ENCODE data around the gene TNS3.
"Not testable (repeated sequence)": the region's sequence is repeated elsewhere in the genome, so short reads cannot be mapped to it uniquely, and the experiment has no call there.

TNS3 gene

DNA sequence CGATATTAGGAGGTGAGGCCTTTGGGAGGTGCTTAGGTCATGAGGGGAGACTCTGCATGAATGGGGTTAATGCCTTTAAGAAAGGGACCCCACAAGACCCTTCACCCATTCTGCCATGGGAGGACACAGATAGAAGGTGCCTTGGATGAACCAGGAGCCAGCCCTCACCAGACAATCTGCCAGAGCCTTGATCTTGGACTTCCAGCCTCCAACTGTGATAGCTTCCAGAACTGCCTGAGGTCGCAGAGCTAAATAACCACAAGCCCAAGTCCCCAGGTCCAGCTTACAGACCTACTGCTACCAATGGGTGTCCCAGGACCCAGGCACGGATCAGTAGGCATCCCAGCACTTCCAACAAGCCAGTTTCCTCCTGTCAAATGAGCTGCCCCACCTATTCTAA lies 37.5 kb downstream of the TNS3 start:
- no peaks in the 10 kb centered on the region for H3K36me3 ChIP-seq (ENCODE audit: insufficient read depth, low read length)
- H3K27me3 ChIP-seq (ENCODE audit: insufficient read depth, low read length): no peaks in the 10 kb centered on the region
- H3K4me3 ChIP-seq (ENCODE audit: low read length): no peak overlapping the region
- H2AFZ ChIP-seq (ENCODE audit: low read depth, low read length): no peak overlapping the region
- H3K4me1 ChIP-seq (ENCODE audit: insufficient read depth, low read length): no peaks in the 10 kb centered on the region
- H3K9me3 ChIP-seq (ENCODE audit: low read length): peaks cover 3% of the 10 kb centered on the region

DNA sequence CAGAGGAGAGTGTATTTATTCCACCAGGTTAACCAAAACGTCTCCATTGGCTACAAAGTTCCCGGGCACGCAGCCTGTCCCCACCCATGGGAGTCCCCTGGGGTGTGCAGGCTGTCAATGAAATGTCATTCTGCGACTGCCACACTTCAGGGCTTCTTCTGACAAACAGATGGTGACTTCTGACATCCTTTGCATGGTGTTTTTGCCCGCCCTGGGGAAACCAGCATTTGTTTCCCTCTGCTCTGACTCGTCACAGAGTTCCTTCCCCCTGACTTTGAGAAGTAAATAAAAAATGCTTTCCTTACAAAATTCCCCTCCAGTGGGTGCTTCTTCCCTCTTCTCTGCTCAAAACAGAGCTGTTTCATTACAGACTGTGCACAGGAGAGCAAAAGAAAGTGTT lies 38.2 kb downstream of the TNS3 start:
- no peaks in the 10 kb centered on the region for H3K4me1 ChIP-seq (ENCODE audit: insufficient read depth, low read length)
- peaks cover 3% of the 10 kb centered on the region for H3K9me3 ChIP-seq (ENCODE audit: low read length)
- no peak overlapping the region for H3K4me3 ChIP-seq (ENCODE audit: low read length)
- H3K36me3 ChIP-seq (ENCODE audit: insufficient read depth, low read length): no peaks in the 10 kb centered on the region
- no peaks in the 10 kb centered on the region for H3K27me3 ChIP-seq (ENCODE audit: insufficient read depth, low read length)
- H2AFZ ChIP-seq (ENCODE audit: low read depth, low read length): no peak overlapping the region

DNA sequence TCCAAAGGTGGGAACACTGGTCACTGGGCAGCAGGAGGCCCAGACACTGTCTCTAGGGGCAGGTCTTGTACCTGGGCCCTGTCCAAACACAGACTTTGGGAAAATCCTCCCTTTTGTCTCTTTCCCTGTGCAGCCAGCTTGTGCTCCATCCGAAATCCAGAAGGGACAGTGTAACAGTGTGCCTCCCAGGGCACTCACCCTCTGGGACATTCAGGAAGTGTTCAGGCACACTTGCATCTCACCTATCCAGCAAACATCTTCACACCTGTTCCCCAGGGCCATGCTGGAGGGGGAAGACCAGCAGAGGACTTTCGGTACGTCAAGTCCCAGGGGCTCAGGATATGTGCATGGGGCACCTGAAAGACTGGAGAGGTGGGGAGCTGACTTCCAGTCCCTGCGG lies 38.9 kb downstream of the TNS3 start:
- no peaks in the 10 kb centered on the region for H3K4me1 ChIP-seq (ENCODE audit: insufficient read depth, low read length)
- peaks cover 3% of the 10 kb centered on the region for H3K9me3 ChIP-seq (ENCODE audit: low read length)
- no peak overlapping the region for H3K4me3 ChIP-seq (ENCODE audit: low read length)
- H3K36me3 ChIP-seq (ENCODE audit: insufficient read depth, low read length): no peaks in the 10 kb centered on the region
- no peaks in the 10 kb centered on the region for H3K27me3 ChIP-seq (ENCODE audit: insufficient read depth, low read length)
- H2AFZ ChIP-seq (ENCODE audit: low read depth, low read length): no peak overlapping the region

- H3K36me3 ChIP-seq (ENCODE audit: insufficient read depth, low read length): no peaks in the 10 kb centered on the region
- no peaks in the 10 kb centered on the region for H3K27me3 ChIP-seq (ENCODE audit: insufficient read depth, low read length)
- peaks cover 3% of the 10 kb centered on the region for H3K9me3 ChIP-seq (ENCODE audit: low read length)
- no peak overlapping the region for H2AFZ ChIP-seq (ENCODE audit: low read depth, low read length)
- H3K4me1 ChIP-seq (ENCODE audit: insufficient read depth, low read length): no peaks in the 10 kb centered on the region
- no peak overlapping the region for H3K4me3 ChIP-seq (ENCODE audit: low read length)
Measured at GRCh38 chr7:47542051-47542450, 39.9 kb downstream of the TNS3 start.

DNA sequence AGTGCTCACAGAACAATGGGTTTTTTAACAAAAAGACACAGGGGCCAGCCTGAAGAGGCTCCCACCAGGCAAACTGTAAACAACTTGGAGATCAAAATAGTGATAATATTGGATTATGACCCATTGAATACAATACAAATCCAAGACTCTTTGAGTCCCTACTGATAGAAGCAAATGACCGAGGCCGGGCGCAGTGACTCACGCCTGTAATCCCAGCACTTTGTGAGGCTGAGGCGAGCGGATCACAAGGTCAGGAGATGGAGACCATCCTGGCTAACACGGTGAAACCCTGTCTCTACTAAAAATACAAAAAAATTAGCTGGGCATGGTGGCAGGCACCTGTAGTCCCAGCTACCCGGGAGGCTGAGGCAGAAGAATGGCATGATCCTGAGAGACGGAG lies 40.4 kb downstream of the TNS3 start:
- not testable (repeated sequence) for H3K9me3 ChIP-seq (ENCODE audit: low read length); H3K4me3 ChIP-seq (ENCODE audit: low read length); H2AFZ ChIP-seq (ENCODE audit: low read depth, low read length); H3K4me1 ChIP-seq (ENCODE audit: insufficient read depth, low read length); H3K27me3 ChIP-seq (ENCODE audit: insufficient read depth, low read length); H3K36me3 ChIP-seq (ENCODE audit: insufficient read depth, low read length)

DNA sequence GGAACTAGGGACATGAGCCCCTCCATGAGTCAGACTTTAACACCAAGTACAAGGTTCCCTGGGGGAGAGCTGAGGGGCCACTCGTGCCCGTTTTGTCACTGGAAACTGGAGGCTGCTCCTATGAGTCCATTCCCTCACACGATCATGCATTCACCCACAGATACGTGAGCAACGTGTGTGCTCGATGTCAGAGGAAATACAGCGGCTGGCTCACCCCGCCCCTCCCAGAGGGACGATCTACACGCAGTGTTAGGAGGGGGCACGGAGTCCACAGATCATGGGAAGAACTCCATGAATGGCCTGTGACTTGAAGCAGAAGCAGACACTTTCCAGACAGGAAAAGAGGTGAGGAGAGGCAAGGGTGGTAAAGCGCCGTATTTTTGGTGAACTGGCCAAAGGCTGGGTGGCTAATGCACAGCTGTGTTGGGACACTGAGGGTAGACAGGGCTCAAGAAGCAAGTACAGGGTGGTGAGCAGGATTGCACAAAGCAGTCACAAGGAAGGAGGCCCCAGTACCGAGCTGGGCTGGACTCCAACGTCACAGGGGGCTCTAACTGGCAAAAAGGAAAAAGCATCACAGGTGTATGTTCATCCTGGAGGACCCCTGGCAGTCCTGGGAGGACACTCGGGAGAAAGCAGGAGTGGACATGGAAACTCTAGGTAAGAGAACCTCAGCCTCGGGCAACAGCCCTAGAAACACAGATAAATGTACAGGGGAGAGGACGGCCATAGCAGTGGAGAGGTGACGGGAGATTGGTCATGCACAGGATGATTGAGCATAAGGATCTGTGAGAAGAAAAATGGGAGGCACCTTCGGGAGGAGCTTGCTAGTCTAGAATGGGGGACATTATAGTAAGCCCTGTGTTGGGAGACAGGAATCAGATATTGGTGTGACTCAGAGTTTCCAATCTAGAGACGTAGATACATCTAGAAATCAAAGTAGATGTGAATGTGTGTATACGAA lies 41.2 kb downstream of the TNS3 start:
- Histone ChIP-seq H3K36me3 (ENCODE audit: insufficient read depth, low read length) (no peaks in the 10 kb centered on the region), H3K9me3 (ENCODE audit: low read length) (peaks cover 3% of the 10 kb centered on the region), H3K27me3 (ENCODE audit: insufficient read depth, low read length) (no peaks in the 10 kb centered on the region), H2AFZ (ENCODE audit: low read depth, low read length) (no peak overlapping the region), H3K4me1 (ENCODE audit: insufficient read depth, low read length) (peaks cover 2% of the 10 kb centered on the region), H3K4me3 (ENCODE audit: low read length) (no peak overlapping the region)

- peaks cover 3% of the 10 kb centered on the region for H3K9me3 ChIP-seq (ENCODE audit: low read length)
- peaks cover 2% of the 10 kb centered on the region for H3K4me1 ChIP-seq (ENCODE audit: insufficient read depth, low read length)
- no peak overlapping the region for H2AFZ ChIP-seq (ENCODE audit: low read depth, low read length)
- no peaks in the 10 kb centered on the region for H3K27me3 ChIP-seq (ENCODE audit: insufficient read depth, low read length)
- H3K4me3 ChIP-seq (ENCODE audit: low read length): no peak overlapping the region
- no peaks in the 10 kb centered on the region for H3K36me3 ChIP-seq (ENCODE audit: insufficient read depth, low read length)
Measured at GRCh38 chr7:47540053-47540386, 41.9 kb downstream of the TNS3 start.

- Histone ChIP-seq H2AFZ (ENCODE audit: low read depth, low read length) (no peak overlapping the region), H3K4me1 (ENCODE audit: insufficient read depth, low read length) (peaks cover 2% of the 10 kb centered on the region), H3K4me3 (ENCODE audit: low read length) (no peak overlapping the region), H3K9me3 (ENCODE audit: low read length) (peaks cover 3% of the 10 kb centered on the region), H3K36me3 (ENCODE audit: insufficient read depth, low read length) (no peaks in the 10 kb centered on the region), H3K27me3 (ENCODE audit: insufficient read depth, low read length) (no peaks in the 10 kb centered on the region)
Measured at GRCh38 chr7:47539398-47540052, 42.4 kb downstream of the TNS3 start.

DNA sequence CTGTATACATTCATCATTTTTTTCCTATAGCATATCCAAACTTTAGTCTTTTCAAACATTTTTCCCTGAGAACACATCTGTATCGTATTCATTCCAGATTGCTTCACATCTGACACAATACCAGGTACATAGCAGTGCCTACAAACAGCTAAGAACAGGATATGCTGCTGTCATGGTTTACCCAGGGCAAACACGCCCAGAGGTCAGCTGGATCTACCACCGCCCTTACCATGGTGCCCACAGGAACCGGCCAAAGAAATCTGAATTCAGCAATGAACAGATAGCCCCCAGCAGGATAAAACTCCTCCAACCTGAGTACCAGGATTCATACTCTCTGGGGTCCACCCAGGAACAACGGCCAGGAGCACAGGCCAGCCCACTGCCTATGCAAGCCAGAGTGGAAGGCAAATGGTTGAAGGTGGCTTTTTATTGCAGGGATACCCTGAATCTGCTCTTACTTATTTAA lies 43.0 kb downstream of the TNS3 start:
- Histone ChIP-seq H3K27me3 (ENCODE audit: insufficient read depth, low read length) (no peaks in the 10 kb centered on the region), H3K4me3 (ENCODE audit: low read length) (no peak overlapping the region), H3K4me1 (ENCODE audit: insufficient read depth, low read length) (peaks cover 2% of the 10 kb centered on the region), H3K36me3 (ENCODE audit: insufficient read depth, low read length) (no peaks in the 10 kb centered on the region), H3K9me3 (ENCODE audit: low read length) (peaks cover 3% of the 10 kb centered on the region), H2AFZ (ENCODE audit: low read depth, low read length) (no peak overlapping the region)

DNA sequence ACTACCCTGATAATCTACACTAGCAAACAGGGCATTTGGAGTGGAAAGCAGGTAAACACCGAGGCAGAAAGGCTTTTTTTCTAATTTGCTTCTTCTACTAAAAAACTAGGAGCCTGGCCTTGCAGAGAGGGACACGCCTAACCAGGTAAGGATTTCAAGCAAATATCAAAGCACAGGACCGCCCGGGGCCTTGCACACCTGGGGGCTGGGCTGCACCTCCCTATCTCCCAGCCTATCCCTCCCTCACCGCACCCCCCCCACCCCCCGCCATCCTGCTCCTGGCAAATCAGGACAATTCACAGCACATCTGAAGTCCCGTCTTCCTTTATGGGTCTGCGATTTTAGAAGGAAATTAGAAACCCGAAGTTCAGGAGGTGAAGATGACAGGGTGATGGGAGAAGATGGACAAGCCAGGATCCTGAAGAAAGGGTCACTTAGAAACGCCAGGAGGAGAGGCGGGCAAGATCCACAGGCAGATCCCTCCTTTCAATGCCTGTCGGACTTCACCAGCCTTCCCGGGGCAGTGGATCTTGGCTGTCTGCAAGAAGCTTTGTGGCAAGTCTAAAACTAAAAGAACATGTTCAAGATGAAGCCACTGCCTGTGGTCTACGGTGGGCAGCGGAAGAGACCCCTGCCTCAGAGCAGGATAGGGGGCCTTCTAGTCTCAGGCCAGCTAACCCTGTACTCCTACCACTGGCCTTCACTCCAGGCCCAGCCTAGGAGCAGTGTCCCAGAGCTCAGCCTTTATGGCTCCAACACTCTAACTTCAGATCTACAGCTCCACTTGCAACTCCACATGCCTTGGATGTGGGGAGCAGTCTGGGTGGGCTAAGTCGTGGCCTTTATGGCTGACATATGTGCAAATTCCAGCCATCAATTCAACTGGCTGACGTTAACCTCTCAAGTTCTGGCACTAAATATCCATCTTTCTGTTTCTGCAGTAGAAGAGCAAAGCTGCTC lies 43.9 kb downstream of the TNS3 start:
- no peaks in the 10 kb centered on the region for H3K27me3 ChIP-seq (ENCODE audit: insufficient read depth, low read length)
- peaks cover 2% of the 10 kb centered on the region for H3K4me1 ChIP-seq (ENCODE audit: insufficient read depth, low read length)
- H3K9me3 ChIP-seq (ENCODE audit: low read length): peaks cover 3% of the 10 kb centered on the region
- H2AFZ ChIP-seq (ENCODE audit: low read depth, low read length): no peak overlapping the region
- H3K36me3 ChIP-seq (ENCODE audit: insufficient read depth, low read length): no peaks in the 10 kb centered on the region
- H3K4me3 ChIP-seq (ENCODE audit: low read length): no peak overlapping the region

DNA sequence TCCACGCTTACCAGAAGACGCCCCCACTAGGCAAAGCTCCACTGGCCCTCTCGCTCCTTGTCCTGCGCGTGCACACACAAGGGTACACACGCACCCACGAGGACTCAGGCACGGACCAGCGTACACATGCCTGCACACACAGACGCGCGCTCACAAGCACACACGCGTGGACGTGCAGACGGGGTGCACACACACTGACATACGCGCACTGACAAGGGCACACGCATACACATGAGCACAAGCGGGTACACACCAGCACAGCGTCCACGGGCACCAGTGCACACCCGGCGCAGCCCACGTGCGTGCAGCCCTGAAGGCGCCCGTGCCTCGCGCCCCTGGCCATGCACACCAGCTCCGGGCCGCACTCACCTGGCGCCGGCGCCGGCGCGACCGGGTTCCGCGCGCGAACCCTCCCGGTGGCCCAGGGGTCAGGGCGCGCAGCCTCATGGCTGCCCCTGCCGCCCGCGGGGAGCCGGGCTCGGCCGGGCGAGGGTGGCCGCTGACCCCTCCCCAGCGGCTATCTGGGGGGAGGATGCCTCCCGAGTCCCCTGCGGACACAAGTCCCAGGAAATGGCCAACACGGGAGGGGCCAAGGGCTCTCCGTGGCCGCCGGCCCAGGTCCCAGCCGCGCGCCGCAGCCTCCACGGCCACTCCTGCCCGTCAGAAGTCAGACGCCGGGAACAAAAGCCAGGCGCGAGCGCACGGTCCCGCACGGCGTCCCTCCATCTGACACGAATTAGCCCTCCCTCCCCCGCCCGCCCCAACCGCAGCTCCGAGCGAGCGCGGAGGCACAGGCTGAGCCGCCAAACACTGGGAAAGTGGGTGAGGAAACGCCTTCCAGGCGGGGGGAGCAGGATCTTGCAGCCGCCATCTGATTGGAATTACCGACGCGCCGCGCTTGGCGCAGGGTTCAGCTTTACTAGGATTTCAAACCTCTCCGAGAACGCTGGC lies 45.0 kb downstream of the TNS3 start:
- Histone ChIP-seq H3K27me3 (ENCODE audit: insufficient read depth, low read length) (no peaks in the 10 kb centered on the region), H3K36me3 (ENCODE audit: insufficient read depth, low read length) (no peaks in the 10 kb centered on the region), H3K4me1 (ENCODE audit: insufficient read depth, low read length) (peaks cover 2% of the 10 kb centered on the region), H3K4me3 (ENCODE audit: low read length) (peak overlapping the region; percentile 15), H2AFZ (ENCODE audit: low read depth, low read length) (no peak overlapping the region), H3K9me3 (ENCODE audit: low read length) (peaks cover 3% of the 10 kb centered on the region)
